OCI-LY1 (cell line): ENCODE results near the gene TFEC.

Source experiments
- EZH2 ChIP-seq: fragments of 200-600 bp; sonication (generic), shearing (Covaris generic); IDR thresholded peaks from 2 replicates; pipeline ENCODE4 v1.8.0; 2017; ENCODE audit warnings: borderline replicate concordance, mixed run types, mild to moderate bottlenecking, antibody characterized with exemption, low read length, moderate library complexity, mixed read lengths
- TF ChIP-seq, protein P1 (sequence below): fragments of 200-600 bp; sonication (generic), shearing (Covaris generic); IDR thresholded peaks from 2 replicates; pipeline ENCODE4 v1.5.1; 2017; ENCODE audit warnings: mild to moderate bottlenecking, antibody characterized with exemption, low read length, moderate library complexity, mixed read lengths

DNA sequence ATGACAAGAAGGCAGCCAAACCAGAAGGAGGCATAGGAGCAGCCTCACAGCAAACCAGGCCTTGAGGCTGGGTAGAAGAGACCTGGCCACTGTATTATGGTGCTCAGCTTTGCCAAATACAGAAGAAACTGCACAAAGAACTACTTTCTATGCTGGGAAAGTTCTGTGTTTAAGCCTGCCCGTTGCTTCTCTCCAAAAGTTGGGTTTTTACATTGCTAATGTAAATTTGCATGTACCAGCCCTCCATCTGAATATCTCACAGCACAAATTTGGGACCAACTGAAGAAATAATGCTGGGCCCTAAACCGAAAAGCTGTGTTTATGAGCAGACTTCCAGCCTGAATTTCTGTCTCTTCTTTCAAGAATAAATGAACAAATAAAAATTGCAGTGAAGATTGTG, 145.0 kb downstream of the TFEC start:
- TF ChIP-seq, protein P1, sequence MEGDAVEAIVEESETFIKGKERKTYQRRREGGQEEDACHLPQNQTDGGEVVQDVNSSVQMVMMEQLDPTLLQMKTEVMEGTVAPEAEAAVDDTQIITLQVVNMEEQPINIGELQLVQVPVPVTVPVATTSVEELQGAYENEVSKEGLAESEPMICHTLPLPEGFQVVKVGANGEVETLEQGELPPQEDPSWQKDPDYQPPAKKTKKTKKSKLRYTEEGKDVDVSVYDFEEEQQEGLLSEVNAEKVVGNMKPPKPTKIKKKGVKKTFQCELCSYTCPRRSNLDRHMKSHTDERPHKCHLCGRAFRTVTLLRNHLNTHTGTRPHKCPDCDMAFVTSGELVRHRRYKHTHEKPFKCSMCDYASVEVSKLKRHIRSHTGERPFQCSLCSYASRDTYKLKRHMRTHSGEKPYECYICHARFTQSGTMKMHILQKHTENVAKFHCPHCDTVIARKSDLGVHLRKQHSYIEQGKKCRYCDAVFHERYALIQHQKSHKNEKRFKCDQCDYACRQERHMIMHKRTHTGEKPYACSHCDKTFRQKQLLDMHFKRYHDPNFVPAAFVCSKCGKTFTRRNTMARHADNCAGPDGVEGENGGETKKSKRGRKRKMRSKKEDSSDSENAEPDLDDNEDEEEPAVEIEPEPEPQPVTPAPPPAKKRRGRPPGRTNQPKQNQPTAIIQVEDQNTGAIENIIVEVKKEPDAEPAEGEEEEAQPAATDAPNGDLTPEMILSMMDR, result no peak
- no peak for TF ChIP-seq EZH2
